Vagina (tissue), 2 donors: ENCODE data around the gene AMOTL1.

Experiments used
- CTCF ChIP-seq, 3 experiments: fragments of 450-650 bp in 2 of 3; fragments of 200-600 bp in 1 of 3; sonication (generic) in 1 of 3; IDR thresholded peaks; one replicate each; pipeline ENCODE4 v1.5.1; 2017 to 2019; ENCODE audit warnings: antibody characterized with exemption in 3 of 3, mild to moderate bottlenecking in 2 of 3, moderate library complexity in 2 of 3
- POLR2A ChIP-seq, 2 donors: fragments of 450-650 bp; IDR thresholded peaks; one replicate each; pipeline ENCODE4 v1.6.1; 2017; ENCODE audit warnings: antibody characterized with exemption in 2 of 2, mild to moderate bottlenecking in 2 of 2, moderate library complexity in 2 of 2

GRCh38 chr11:94755494-94755893 lies 12.7 kb upstream of the AMOTL1 start:
- TF ChIP-seq CTCF (IDR thresholded peaks at IDR 0.05) (no peak), POLR2A (IDR thresholded peaks at IDR 0.05) (no peak)
